Measurements from ENCODE around the gene SLC7A1. TPM values are rescaled to one million over a fixed set of nuclear protein-coding genes. Genes with fewer than 3 reads are reported as not detected.

The SLC7A1 gene
- total and polyA plus RNA-seq, 2 of the 13 experiments (the other 11 are each of a cell fraction or from before 2014, with no cell fraction given): 14.5 to 15.3 TPM

- Histone ChIP-seq H3K36me3 (replicated peaks in 1 of 2; ENCODE audit: control insufficient read depth in 1 of 2, insufficient read depth in 2 of 2, low read length in 2 of 2) (no peaks in the 10 kb centered on the region; a peak in 1 of 5 replicates), H2AFZ (ENCODE audit: low read length) (no peak overlapping the region), H3K9ac (ENCODE audit: insufficient read depth, low read depth, low read length) (no peak overlapping the region), H3K9me3 (ENCODE audit: low read length) (no peaks in the 10 kb centered on the region), H3K79me2 (ENCODE audit: insufficient read depth, low read length) (peaks cover 96% of the 10 kb centered on the region), H3K4me1 (ENCODE audit: insufficient read depth, low read length) (peaks cover 43% of the 10 kb centered on the region), H3K27me3 (ENCODE audit: control insufficient read depth in 1 of 2, insufficient read depth in 2 of 2, low read length in 2 of 2) (no peaks in the 10 kb centered on the region), H3K27ac (ENCODE audit: extremely low read length, insufficient read depth, low read length) (no peak overlapping the region), H3K4me3 (replicated peaks in 1 of 3; ENCODE audit: insufficient read depth in 1 of 3, low read depth in 2 of 3, low read length in 3 of 3) (no peak overlapping the region), H3K4me2 (ENCODE audit: low read depth, low read length) (no peak overlapping the region), H4K20me1 (ENCODE audit: insufficient read depth, low read length) (peaks cover 39% of the 10 kb centered on the region)
- DNase-seq (ENCODE audit: low spot score): no peak
- ChIA-PET POLR2A (no interaction called here), CTCF (ENCODE audit: low intra/inter-chr PET ratio, low total read pairs) (no interaction called here)
- ATAC-seq: no peak
- in situ Hi-C loops (cut with HindIII; ENCODE audit: extremely low pct_ligation_motif_present, low pct_unique_long_range_greater_than_20kb): no loop called here
- TF ChIP-seq ZNF441 (CRISPR knock-in tag; IDR thresholded peaks at IDR 0.05; ENCODE audit: borderline replicate concordance) (no peak), NFE2L1 (CRISPR knock-in tag; IDR thresholded peaks at IDR 0.05; ENCODE audit: borderline replicate concordance) (no peak), MEF2D (CRISPR knock-in tag; IDR thresholded peaks at IDR 0.05) (no peak), ETV6 (CRISPR knock-in tag; conservative IDR thresholded peaks at IDR 0.05) (no peak), ZKSCAN5 (CRISPR knock-in tag; IDR thresholded peaks at IDR 0.05) (no peak), BORCS8-MEF2B (CRISPR knock-in tag; IDR thresholded peaks at IDR 0.05) (no peak), ARNT2 (CRISPR knock-in tag; IDR thresholded peaks at IDR 0.05; ENCODE audit: low read depth) (no peak), GPN1 (CRISPR knock-in tag; IDR thresholded peaks at IDR 0.05; ENCODE audit: borderline replicate concordance) (no peak), ZNF501 (CRISPR knock-in tag; IDR thresholded peaks at IDR 0.05) (no peak), FIP1L1 (IDR thresholded peaks at IDR 0.05; ENCODE audit: borderline replicate concordance, insufficient read depth, low read depth, low read length) (no peak), CBX2 (IDR thresholded peaks at IDR 0.05; ENCODE audit: low read depth, low read length) (no peak), CBX2 (CRISPR knock-in tag; IDR thresholded peaks at IDR 0.05; ENCODE audit: low read depth) (no peak), GLI4 (CRISPR knock-in tag; IDR thresholded peaks at IDR 0.05; ENCODE audit: borderline replicate concordance) (no peak), SIX1 (CRISPR knock-in tag; IDR thresholded peaks at IDR 0.05; ENCODE audit: borderline replicate concordance) (no peak)
- 94% methylated on average over 7 of the region's 9 CpGs for WGBS (ENCODE audit: low lambda C conversion rate)
- no TSS peak for BruUV-seq (replicated peaks)
- FAIRE-seq: no peak
- intact Hi-C loops (cut with micrococcal nuclease; ENCODE audit: unreplicated experiment): no loop called here
Observed at GRCh38 chr13:29567411-29567810, 28.1 kb downstream of the SLC7A1 start.
